Measurements from ENCODE around the gene PCSK5. TPM values are rescaled to one million over a fixed set of nuclear protein-coding genes. Genes with fewer than 3 reads are reported as not detected.

The PCSK5 gene
- total and polyA plus RNA-seq, 4 donors = 0.58 to 3.6 (median 0.82) TPM

DNA sequence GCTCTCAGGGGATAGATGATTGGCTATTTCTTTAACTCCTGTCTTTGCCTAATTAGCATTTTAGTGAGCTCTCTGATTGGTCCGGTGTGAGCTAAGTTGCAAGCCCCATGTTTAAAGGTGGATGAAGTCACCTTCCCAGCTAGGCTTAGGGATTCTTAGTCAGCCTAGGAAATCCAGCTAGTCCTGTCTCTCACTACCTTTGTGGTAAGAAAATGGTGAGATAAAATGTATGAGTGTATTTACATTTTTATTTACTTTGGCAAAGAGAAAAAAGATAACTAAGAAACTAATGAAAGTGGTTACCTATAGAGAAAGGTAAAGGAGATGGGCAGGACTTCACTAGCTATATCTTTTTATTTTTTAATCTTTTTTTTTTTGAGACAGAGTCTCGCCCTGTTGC lies 357.0 kb downstream of the PCSK5 start:
- Histone ChIP-seq H3K27me3 (ENCODE audit: control insufficient read depth in 4 of 4, insufficient read depth in 4 of 4, low read length in 3 of 4) (no peaks in the 10 kb centered on the region), H3K4me1 (ENCODE audit: control insufficient read depth in 4 of 4, insufficient read depth in 4 of 4, low read length in 3 of 4) (no peaks in the 10 kb centered on the region), H3K9me3 (ENCODE audit: control insufficient read depth in 4 of 4, low read length in 3 of 4) (no peaks in the 10 kb centered on the region), H3K36me3 (ENCODE audit: control insufficient read depth in 4 of 4, insufficient read depth in 3 of 4, low read depth in 1 of 4, low read length in 3 of 4) (no peaks in the 10 kb centered on the region), H3K27ac (ENCODE audit: low read depth in 1 of 2, low read length in 2 of 2) (no peak overlapping the region), H3K9ac (ENCODE audit: low read depth in 1 of 2, low read length in 2 of 2) (no peak overlapping the region), H3K4me3 (ENCODE audit: low read depth in 1 of 3, low read length in 3 of 3) (no peak overlapping the region)
- TF ChIP-seq JUND (IDR thresholded peaks at IDR 0.05) (no peak), FOXA1 (IDR thresholded peaks at IDR 0.05) (no peak), RAD21 (IDR thresholded peaks at IDR 0.05) (no peak), FOXA2 (IDR thresholded peaks at IDR 0.05) (no peak), NR2F2 (IDR thresholded peaks at IDR 0.05) (no peak), SP1 (IDR thresholded peaks at IDR 0.05) (no peak), RXRA (IDR thresholded peaks at IDR 0.05) (no peak), TAF1 (conservative IDR thresholded peaks at IDR 0.05) (no peak), YY1 (IDR thresholded peaks at IDR 0.05) (no peak), EGR1 (IDR thresholded peaks at IDR 0.05; ENCODE audit: low read depth in 2 of 2) (no peak)
- TF ChIP-seq, protein P1, sequence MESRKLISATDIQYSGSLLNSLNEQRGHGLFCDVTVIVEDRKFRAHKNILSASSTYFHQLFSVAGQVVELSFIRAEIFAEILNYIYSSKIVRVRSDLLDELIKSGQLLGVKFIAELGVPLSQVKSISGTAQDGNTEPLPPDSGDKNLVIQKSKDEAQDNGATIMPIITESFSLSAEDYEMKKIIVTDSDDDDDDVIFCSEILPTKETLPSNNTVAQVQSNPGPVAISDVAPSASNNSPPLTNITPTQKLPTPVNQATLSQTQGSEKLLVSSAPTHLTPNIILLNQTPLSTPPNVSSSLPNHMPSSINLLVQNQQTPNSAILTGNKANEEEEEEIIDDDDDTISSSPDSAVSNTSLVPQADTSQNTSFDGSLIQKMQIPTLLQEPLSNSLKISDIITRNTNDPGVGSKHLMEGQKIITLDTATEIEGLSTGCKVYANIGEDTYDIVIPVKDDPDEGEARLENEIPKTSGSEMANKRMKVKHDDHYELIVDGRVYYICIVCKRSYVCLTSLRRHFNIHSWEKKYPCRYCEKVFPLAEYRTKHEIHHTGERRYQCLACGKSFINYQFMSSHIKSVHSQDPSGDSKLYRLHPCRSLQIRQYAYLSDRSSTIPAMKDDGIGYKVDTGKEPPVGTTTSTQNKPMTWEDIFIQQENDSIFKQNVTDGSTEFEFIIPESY (IDR thresholded peaks at IDR 0.05) = no peak
- TF ChIP-seq, protein P2, sequence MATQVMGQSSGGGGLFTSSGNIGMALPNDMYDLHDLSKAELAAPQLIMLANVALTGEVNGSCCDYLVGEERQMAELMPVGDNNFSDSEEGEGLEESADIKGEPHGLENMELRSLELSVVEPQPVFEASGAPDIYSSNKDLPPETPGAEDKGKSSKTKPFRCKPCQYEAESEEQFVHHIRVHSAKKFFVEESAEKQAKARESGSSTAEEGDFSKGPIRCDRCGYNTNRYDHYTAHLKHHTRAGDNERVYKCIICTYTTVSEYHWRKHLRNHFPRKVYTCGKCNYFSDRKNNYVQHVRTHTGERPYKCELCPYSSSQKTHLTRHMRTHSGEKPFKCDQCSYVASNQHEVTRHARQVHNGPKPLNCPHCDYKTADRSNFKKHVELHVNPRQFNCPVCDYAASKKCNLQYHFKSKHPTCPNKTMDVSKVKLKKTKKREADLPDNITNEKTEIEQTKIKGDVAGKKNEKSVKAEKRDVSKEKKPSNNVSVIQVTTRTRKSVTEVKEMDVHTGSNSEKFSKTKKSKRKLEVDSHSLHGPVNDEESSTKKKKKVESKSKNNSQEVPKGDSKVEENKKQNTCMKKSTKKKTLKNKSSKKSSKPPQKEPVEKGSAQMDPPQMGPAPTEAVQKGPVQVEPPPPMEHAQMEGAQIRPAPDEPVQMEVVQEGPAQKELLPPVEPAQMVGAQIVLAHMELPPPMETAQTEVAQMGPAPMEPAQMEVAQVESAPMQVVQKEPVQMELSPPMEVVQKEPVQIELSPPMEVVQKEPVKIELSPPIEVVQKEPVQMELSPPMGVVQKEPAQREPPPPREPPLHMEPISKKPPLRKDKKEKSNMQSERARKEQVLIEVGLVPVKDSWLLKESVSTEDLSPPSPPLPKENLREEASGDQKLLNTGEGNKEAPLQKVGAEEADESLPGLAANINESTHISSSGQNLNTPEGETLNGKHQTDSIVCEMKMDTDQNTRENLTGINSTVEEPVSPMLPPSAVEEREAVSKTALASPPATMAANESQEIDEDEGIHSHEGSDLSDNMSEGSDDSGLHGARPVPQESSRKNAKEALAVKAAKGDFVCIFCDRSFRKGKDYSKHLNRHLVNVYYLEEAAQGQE (IDR thresholded peaks at IDR 0.05) = no peak
- TF ChIP-seq, protein P3, sequence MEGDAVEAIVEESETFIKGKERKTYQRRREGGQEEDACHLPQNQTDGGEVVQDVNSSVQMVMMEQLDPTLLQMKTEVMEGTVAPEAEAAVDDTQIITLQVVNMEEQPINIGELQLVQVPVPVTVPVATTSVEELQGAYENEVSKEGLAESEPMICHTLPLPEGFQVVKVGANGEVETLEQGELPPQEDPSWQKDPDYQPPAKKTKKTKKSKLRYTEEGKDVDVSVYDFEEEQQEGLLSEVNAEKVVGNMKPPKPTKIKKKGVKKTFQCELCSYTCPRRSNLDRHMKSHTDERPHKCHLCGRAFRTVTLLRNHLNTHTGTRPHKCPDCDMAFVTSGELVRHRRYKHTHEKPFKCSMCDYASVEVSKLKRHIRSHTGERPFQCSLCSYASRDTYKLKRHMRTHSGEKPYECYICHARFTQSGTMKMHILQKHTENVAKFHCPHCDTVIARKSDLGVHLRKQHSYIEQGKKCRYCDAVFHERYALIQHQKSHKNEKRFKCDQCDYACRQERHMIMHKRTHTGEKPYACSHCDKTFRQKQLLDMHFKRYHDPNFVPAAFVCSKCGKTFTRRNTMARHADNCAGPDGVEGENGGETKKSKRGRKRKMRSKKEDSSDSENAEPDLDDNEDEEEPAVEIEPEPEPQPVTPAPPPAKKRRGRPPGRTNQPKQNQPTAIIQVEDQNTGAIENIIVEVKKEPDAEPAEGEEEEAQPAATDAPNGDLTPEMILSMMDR (IDR thresholded peaks at IDR 0.05; ENCODE audit: low read depth, low read length, missing input control) = no peak
- TF ChIP-seq, protein P4, sequence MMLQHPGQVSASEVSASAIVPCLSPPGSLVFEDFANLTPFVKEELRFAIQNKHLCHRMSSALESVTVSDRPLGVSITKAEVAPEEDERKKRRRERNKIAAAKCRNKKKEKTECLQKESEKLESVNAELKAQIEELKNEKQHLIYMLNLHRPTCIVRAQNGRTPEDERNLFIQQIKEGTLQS (IDR thresholded peaks at IDR 0.05) = no peak
- TF ChIP-seq, protein P5, sequence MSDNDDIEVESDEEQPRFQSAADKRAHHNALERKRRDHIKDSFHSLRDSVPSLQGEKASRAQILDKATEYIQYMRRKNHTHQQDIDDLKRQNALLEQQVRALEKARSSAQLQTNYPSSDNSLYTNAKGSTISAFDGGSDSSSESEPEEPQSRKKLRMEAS (IDR thresholded peaks at IDR 0.05) = no peak
- 96% methylated on average over 2 of the region's 2 CpGs for WGBS
- DNase-seq (ENCODE audit: low spot score) = no peak

DNA sequence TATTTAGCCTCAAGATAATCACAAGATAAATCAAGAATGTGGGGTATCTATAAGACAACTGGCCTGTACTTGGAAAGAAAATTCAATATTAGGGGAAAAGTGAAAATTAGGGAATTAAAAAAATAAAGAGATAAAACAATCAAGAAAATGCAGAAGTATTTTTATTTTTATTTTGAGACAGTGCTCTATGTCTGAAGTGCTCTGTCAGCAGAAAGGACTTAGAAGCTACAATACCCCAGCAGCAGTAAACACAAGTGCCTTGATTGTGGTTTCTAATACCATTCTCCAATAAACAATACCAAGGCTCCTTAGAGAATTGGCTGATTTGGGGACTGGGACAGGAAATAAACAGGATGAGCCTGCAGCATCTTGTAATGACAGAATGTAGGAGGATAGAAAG lies 358.8 kb downstream of the PCSK5 start:
- no peak overlapping the region for H3K27ac ChIP-seq (ENCODE audit: low read depth in 1 of 2, low read length in 2 of 2)
- H3K27me3 ChIP-seq (ENCODE audit: control insufficient read depth in 4 of 4, insufficient read depth in 4 of 4, low read length in 3 of 4) = no peaks in the 10 kb centered on the region
- no peaks in the 10 kb centered on the region for H3K9me3 ChIP-seq (ENCODE audit: control insufficient read depth in 4 of 4, low read length in 3 of 4)
- no peaks in the 10 kb centered on the region for H3K4me1 ChIP-seq (ENCODE audit: control insufficient read depth in 4 of 4, insufficient read depth in 4 of 4, low read length in 3 of 4)
- no peak for DNase-seq (ENCODE audit: low spot score)
- H3K36me3 ChIP-seq (ENCODE audit: control insufficient read depth in 4 of 4, insufficient read depth in 3 of 4, low read depth in 1 of 4, low read length in 3 of 4) = no peaks in the 10 kb centered on the region
- no peak overlapping the region for H3K4me3 ChIP-seq (ENCODE audit: low read depth in 1 of 3, low read length in 3 of 3)
- no peak overlapping the region for H3K9ac ChIP-seq (ENCODE audit: low read depth in 1 of 2, low read length in 2 of 2)
- TF ChIP-seq RXRA (IDR thresholded peaks at IDR 0.05) (no peak), RAD21 (IDR thresholded peaks at IDR 0.05) (no peak), HNF4G (IDR thresholded peaks at IDR 0.05) (no peak), SP1 (IDR thresholded peaks at IDR 0.05) (no peak), EGR1 (IDR thresholded peaks at IDR 0.05; ENCODE audit: low read depth in 2 of 2) (no peak), FOXA1 (IDR thresholded peaks at IDR 0.05) (no peak), TAF1 (conservative IDR thresholded peaks at IDR 0.05) (no peak), HNF4A (conservative IDR thresholded peaks at IDR 0.05) (no peak), YY1 (IDR thresholded peaks at IDR 0.05) (no peak), FOXA2 (IDR thresholded peaks at IDR 0.05) (no peak), NR2F2 (IDR thresholded peaks at IDR 0.05) (no peak), JUND (IDR thresholded peaks at IDR 0.05) (no peak), GABPA (IDR thresholded peaks at IDR 0.05 in 1 of 2, conservative IDR thresholded peaks at IDR 0.05 in 1 of 2) (no peak)
- TF ChIP-seq, protein P1 (IDR thresholded peaks at IDR 0.05) = no peak
- TF ChIP-seq, protein P2 (IDR thresholded peaks at IDR 0.05) = no peak
- TF ChIP-seq, protein P4 (IDR thresholded peaks at IDR 0.05) = no peak
